ENCODE measurements around the gene DRD4. TPM values are rescaled to one million over a fixed set of nuclear protein-coding genes. Genes with fewer than 3 reads are reported as not detected.

The DRD4 gene
- total and polyA plus RNA-seq, 10 of the 15 experiments (the other 5 are each of a cell fraction or from before 2014, with no cell fraction given): not detected

GRCh38 chr11:680476-680875 is 43.4 kb downstream of the DRD4 start:
- H3K4me2 ChIP-seq (ENCODE audit: control insufficient read depth, insufficient read depth): no peak overlapping the region
- in situ Hi-C loops (cut with MboI) (no loop called here), intact Hi-C loops (cut with micrococcal nuclease; ENCODE audit: unreplicated experiment) (no loop called here)
- no peak overlapping the region for H3K27ac ChIP-seq (ENCODE audit: control insufficient read depth, insufficient read depth)
- ChIA-PET RAD21 (ENCODE audit: unreplicated experiment) (interaction anchor here (0.8 kb wide), 1 partner anchor 15 kb away, joined by 3 read pairs; the partner anchor contains the start of gene TMEM80), CTCF (interaction anchor here (1.2 kb wide), 1 partner anchor 13 kb away, joined by 3 read pairs; no protein-coding TSS in a partner anchor), SMC1A (ENCODE audit: uncharacterized antibody, unreplicated experiment) (no interaction called here), POLR2A (no interaction called here)
- TF ChIP-seq ZBTB40 (IDR thresholded peaks at IDR 0.05; ENCODE audit: borderline replicate concordance): no peak
- TF ChIP-seq IRF5 (IDR thresholded peaks at IDR 0.05; ENCODE audit: borderline replicate concordance): no peak
- no peak for TF ChIP-seq CEBPB (IDR thresholded peaks at IDR 0.05; ENCODE audit: borderline replicate concordance in 1 of 2, low read depth in 2 of 2, low read length in 2 of 2)
- no peak for TF ChIP-seq NFXL1 (IDR thresholded peaks at IDR 0.05; ENCODE audit: borderline replicate concordance)
- no peak for TF ChIP-seq ZNF274 (IDR thresholded peaks at IDR 0.05; ENCODE audit: insufficient read depth, insufficient read length)
- TF ChIP-seq, protein P1, sequence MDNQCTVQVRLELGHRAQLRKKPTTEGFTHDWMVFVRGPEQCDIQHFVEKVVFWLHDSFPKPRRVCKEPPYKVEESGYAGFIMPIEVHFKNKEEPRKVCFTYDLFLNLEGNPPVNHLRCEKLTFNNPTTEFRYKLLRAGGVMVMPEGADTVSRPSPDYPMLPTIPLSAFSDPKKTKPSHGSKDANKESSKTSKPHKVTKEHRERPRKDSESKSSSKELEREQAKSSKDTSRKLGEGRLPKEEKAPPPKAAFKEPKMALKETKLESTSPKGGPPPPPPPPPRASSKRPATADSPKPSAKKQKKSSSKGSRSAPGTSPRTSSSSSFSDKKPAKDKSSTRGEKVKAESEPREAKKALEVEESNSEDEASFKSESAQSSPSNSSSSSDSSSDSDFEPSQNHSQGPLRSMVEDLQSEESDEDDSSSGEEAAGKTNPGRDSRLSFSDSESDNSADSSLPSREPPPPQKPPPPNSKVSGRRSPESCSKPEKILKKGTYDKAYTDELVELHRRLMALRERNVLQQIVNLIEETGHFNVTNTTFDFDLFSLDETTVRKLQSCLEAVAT (IDR thresholded peaks at IDR 0.05): no peak
- no peak for TF ChIP-seq CREB1 (IDR thresholded peaks at IDR 0.05; ENCODE audit: low read depth)
- no peak for TF ChIP-seq TCF7 (IDR thresholded peaks at IDR 0.05; ENCODE audit: borderline replicate concordance)
- TF ChIP-seq SMARCA5 (IDR thresholded peaks at IDR 0.05): no peak
- TF ChIP-seq FOXK2 (IDR thresholded peaks at IDR 0.05): no peak
- TF ChIP-seq, protein P2, sequence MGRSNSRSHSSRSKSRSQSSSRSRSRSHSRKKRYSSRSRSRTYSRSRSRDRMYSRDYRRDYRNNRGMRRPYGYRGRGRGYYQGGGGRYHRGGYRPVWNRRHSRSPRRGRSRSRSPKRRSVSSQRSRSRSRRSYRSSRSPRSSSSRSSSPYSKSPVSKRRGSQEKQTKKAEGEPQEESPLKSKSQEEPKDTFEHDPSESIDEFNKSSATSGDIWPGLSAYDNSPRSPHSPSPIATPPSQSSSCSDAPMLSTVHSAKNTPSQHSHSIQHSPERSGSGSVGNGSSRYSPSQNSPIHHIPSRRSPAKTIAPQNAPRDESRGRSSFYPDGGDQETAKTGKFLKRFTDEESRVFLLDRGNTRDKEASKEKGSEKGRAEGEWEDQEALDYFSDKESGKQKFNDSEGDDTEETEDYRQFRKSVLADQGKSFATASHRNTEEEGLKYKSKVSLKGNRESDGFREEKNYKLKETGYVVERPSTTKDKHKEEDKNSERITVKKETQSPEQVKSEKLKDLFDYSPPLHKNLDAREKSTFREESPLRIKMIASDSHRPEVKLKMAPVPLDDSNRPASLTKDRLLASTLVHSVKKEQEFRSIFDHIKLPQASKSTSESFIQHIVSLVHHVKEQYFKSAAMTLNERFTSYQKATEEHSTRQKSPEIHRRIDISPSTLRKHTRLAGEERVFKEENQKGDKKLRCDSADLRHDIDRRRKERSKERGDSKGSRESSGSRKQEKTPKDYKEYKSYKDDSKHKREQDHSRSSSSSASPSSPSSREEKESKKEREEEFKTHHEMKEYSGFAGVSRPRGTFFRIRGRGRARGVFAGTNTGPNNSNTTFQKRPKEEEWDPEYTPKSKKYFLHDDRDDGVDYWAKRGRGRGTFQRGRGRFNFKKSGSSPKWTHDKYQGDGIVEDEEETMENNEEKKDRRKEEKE (IDR thresholded peaks at IDR 0.05): no peak
- no peak for TF ChIP-seq ATF2 (IDR thresholded peaks at IDR 0.05; ENCODE audit: low read length)
- no peak overlapping the region for H3K4me3 ChIP-seq
- no peaks in the 10 kb centered on the region for H3K9me3 ChIP-seq (replicated peaks; ENCODE audit: control insufficient read depth, insufficient read depth, low read length)
- no peaks in the 10 kb centered on the region for H3K27me3 ChIP-seq (replicated peaks in 1 of 2; ENCODE audit: control insufficient read depth in 2 of 2, insufficient read depth in 2 of 2, low read length in 1 of 2)
- no TSS peak for BruUV-seq (replicated peaks)
- H3K36me3 ChIP-seq (ENCODE audit: control insufficient read depth in 2 of 2, insufficient read depth in 2 of 2, low read length in 1 of 2): peaks cover 5 to 14% of the 10 kb centered on the region in 2 experiments; a peak in 3 of 4 replicates
- no peak for FAIRE-seq
- no peak overlapping the region for H2AFZ ChIP-seq (ENCODE audit: control insufficient read depth, low read depth, low read length)
- DNase-seq (ENCODE audit: low read depth, low spot score): no peak
- no peaks in the 10 kb centered on the region for H3K79me2 ChIP-seq (ENCODE audit: control insufficient read depth, insufficient read depth, low read length)
- no peaks in the 10 kb centered on the region for H3K4me1 ChIP-seq (ENCODE audit: control insufficient read depth, insufficient read depth, low read length)
- ATAC-seq: no peak
- no peak overlapping the region for H3K9ac ChIP-seq (ENCODE audit: control insufficient read depth, insufficient read depth, low read length)
- 97% methylated on average over 19 of the region's 19 CpGs for WGBS (ENCODE audit: insufficient coverage, insufficient replicate concordance, low lambda C conversion rate, missing lambda C conversion rate)
- no peaks in the 10 kb centered on the region for H4K20me1 ChIP-seq (ENCODE audit: control insufficient read depth, insufficient read depth)
